Nephron progenitor cell (in vitro differentiated cells): Measurements from ENCODE around the gene TBCA.

Experiments
- DNase-seq: peaks from one replicate; pipeline ENCODE4 v3.0.0; 2021
- H3K27ac Mint-ChIP-seq: 2 replicates; pipeline ENCODE4 v1.8.0; 2021; ENCODE audit warnings: mild to moderate bottlenecking, moderate library complexity, mixed read lengths
- H3K27me3 Mint-ChIP-seq: 2 replicates; pipeline ENCODE4 v1.8.0; 2021; ENCODE audit warnings: mild to moderate bottlenecking, low read depth, mixed read lengths; ENCODE audit not compliant: poor library complexity
- H3K36me3 Mint-ChIP-seq: 2 replicates; pipeline ENCODE4 v1.8.0; 2021; ENCODE audit warnings: low read depth, mixed read lengths
- H3K4me1 Mint-ChIP-seq: 2 replicates; pipeline ENCODE4 v1.8.0; 2021; ENCODE audit warnings: mixed read lengths
- H3K4me3 Mint-ChIP-seq: 2 replicates; pipeline ENCODE4 v1.8.0; 2021; ENCODE audit warnings: mild to moderate bottlenecking, moderate library complexity, mixed read lengths
- H3K9me3 Mint-ChIP-seq: 2 replicates; pipeline ENCODE4 v1.8.0; 2021; ENCODE audit warnings: mild to moderate bottlenecking, moderate library complexity, mixed read lengths
- TF ChIP-seq, protein P1 (sequence below): fragments of 200-600 bp; sonication (generic); IDR thresholded peaks from 2 replicates; pipeline ENCODE4 v1.5.0; 2021; ENCODE audit warnings: antibody characterized with exemption

TBCA gene

DNA sequence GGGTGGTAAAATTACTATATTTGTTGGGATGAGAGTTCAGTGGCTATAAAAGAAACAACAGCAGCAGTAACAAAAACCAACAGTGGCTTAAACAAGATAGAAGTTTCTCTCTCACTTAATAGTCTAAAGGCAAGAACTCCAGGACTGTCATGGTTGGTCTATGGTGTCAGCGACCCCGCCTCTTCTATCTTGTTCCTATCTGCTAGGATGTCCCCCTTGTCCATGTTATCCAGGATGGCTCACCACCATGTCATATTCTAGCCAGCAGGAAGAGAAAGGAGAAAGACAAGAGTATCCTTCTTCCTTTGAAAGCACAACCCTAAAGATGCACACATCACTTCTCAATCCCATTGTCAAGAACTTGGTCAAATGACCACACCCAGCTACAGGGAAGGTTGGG is 126.4 kb downstream of the TBCA start:
- Mint-ChIP-seq H3K36me3 (no peaks in the 10 kb centered on the region), H3K27me3 (peaks cover 90% of the 10 kb centered on the region), H3K27ac (no peak overlapping the region)

DNA sequence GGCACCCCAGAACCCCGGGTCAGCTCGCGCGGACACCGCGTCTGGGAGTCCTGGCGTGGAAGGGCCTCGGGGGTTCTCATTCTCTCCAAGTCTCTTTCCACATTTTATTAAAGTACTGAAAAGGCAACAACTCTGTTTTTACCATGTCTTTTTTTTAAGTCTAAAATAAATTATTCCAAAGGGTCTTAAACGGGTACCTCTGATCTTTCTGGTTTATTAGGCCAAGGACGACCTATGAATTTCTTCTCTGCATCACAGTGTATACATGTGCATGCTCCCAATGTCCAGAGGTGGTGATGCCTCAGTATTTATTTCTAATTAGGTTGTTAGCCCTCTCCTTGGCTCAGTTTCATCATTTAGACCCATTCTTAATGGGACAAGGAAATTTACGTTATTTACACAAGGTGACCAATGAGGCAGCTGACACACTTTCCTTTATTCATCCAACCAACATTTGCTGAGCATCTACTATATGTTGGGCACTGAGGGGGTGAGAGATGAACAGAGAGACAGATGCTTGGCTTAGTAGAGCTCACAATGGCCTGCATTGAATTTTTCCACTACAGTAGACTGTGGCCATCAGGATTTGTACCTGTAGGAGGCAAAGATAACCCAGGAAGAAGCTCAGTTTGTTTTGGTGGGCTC is 130.0 kb downstream of the TBCA start:
- H3K27ac Mint-ChIP-seq = no peak overlapping the region
- H3K4me3 Mint-ChIP-seq = peak overlapping the region; percentile 23
- TF ChIP-seq, protein P1, sequence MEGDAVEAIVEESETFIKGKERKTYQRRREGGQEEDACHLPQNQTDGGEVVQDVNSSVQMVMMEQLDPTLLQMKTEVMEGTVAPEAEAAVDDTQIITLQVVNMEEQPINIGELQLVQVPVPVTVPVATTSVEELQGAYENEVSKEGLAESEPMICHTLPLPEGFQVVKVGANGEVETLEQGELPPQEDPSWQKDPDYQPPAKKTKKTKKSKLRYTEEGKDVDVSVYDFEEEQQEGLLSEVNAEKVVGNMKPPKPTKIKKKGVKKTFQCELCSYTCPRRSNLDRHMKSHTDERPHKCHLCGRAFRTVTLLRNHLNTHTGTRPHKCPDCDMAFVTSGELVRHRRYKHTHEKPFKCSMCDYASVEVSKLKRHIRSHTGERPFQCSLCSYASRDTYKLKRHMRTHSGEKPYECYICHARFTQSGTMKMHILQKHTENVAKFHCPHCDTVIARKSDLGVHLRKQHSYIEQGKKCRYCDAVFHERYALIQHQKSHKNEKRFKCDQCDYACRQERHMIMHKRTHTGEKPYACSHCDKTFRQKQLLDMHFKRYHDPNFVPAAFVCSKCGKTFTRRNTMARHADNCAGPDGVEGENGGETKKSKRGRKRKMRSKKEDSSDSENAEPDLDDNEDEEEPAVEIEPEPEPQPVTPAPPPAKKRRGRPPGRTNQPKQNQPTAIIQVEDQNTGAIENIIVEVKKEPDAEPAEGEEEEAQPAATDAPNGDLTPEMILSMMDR = no peak
- peaks cover 99% of the 10 kb centered on the region for H3K27me3 Mint-ChIP-seq
- no peaks in the 10 kb centered on the region for H3K36me3 Mint-ChIP-seq
- no peak for DNase-seq
- peaks cover 4% of the 10 kb centered on the region for H3K9me3 Mint-ChIP-seq
- peaks cover 32% of the 10 kb centered on the region for H3K4me1 Mint-ChIP-seq

More for the DNA sequence above, 126.4 kb downstream of the TBCA start:
- Mint-ChIP-seq H3K9me3 (peaks cover 4% of the 10 kb centered on the region), H3K4me1 (peaks cover 5% of the 10 kb centered on the region), H3K4me3 (no peak overlapping the region)
- DNase-seq = no peak
- TF ChIP-seq, protein P1 = no peak

DNA sequence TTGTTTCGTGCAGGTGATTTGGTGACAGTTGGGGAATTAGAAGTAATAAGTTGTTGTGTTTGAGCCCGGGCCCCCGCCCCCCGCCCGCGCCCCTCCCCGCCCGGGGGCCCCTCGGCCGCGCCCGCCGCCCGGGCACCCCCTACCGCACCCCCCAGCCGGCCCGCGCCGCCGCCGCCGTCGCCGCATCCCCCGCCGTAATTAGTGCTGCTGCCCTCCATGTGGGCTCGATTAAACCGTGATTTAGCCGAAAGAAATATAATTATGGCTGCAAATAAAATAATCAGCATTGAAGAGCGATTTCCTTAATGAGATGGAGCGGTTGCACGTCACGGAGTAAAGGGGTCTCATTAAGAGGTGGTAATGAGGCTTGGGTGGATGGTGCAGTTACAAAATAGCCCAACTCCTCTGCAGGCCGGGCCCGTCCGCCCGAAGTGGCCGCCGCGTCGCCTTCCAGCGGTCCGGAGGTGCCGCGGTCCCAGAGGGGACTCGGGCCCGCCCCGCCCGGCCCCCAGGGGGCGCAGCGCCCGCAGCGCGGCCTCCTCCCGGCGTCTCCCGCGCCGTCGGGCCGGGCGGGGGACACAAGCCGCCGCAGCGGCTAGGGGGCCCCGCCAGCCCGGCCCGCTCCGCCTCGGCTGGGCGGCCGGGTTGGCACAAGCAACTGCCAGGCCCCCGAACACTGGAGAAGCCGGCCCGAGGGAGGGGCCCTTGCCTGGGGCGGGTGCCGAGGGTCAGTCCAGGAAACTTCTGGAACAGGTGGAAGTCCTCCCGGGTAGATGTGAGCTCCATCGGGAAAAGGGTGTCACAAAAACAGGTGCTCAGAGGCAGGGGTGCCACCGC is 130.8 kb downstream of the TBCA start:
- Mint-ChIP-seq H3K27ac (no peak overlapping the region), H3K9me3 (peaks cover 4% of the 10 kb centered on the region), H3K4me3 (peak overlapping the region; percentile 70), H3K36me3 (no peaks in the 10 kb centered on the region), H3K4me1 (peaks cover 39% of the 10 kb centered on the region), H3K27me3 (peaks cover 99% of the 10 kb centered on the region)
- TF ChIP-seq, protein P1 = peak; percentile 11
- peak; percentile 78 for DNase-seq

DNA sequence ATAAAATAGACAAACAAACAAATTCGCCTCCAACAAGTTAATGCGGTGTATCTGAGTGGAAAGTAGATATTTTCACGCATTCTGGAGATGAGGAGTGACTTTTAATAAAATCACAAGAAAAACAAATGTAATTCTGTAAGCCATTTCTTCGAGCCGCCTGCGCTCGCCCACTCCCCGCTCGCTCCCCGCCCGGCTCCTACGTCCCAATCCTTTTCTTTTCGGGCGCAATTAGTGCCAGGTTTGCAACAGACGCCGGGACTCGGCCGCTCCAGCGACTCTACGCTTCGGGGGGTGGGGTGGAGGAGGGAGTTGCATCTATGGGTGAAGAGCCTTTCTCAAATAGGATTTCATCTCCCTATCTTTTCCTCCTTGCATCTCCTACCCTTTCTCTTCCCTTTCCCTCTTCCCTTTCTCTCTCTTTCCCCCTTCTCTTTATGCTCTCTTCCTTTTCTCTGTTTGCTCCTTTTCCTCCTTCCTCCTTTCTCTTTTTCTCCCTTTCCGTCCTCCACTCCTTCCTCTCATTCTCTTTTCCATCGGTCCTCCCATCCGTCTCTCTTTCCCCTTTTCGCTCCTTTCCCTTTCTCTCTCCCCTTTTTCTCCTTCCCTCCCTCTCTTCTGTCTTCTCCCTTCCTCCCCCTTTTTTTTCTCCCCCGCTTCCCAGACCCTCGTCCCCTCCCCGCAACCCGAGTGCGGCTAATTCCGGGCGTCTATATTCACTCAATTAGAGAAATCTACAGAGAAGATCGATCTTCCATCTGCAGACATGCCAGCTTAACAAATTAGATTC is 131.6 kb downstream of the TBCA start:
- peak; percentile 30 for DNase-seq
- TF ChIP-seq, protein P1 = no peak
- Mint-ChIP-seq H3K36me3 (no peaks in the 10 kb centered on the region), H3K4me3 (peak overlapping the region; percentile 70), H3K9me3 (peaks cover 7% of the 10 kb centered on the region), H3K27me3 (peaks cover 99% of the 10 kb centered on the region), H3K27ac (no peak overlapping the region), H3K4me1 (peaks cover 45% of the 10 kb centered on the region)

DNA sequence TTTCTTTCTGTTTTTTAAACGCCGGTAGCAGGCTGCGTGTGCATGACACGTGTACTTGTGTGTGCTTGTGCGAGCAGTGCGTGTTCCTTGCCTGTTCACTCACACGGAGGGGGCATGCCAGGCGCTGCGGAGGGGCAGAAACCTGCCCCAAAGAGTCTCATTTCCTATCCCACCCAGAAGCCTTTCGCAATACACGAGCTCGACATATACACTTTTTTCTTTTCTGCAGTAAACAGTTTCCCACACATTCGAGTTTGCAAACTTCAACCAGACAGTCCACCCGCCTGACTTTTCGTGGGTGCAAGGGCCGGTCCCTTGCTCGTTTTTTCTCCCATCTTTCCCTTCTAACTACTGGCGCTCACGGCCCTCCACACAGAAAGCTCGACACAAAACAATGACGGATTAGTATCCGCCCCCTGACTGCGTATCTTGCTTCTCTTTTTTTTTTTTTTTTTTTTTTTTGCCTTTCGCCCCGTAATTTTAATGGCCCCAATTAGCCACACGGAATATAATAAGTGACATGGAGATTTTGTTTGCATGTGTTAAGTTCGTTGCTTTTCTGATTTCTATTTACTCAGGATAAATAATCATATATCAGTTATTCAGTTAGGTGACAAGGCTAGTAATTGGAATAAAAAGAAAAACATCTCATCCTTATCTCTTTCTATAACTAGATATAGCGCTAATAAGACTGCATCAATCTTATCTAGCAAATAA is 132.3 kb downstream of the TBCA start:
- H3K4me3 Mint-ChIP-seq = no peak overlapping the region
- DNase-seq = no peak
- peaks cover 100% of the 10 kb centered on the region for H3K27me3 Mint-ChIP-seq
- TF ChIP-seq, protein P1 = no peak
- peaks cover 7% of the 10 kb centered on the region for H3K9me3 Mint-ChIP-seq
- H3K4me1 Mint-ChIP-seq = peaks cover 49% of the 10 kb centered on the region
- H3K36me3 Mint-ChIP-seq = no peaks in the 10 kb centered on the region
- H3K27ac Mint-ChIP-seq = no peak overlapping the region
